DMS114 treated with DMSO at 0.1 percent for 48 hours (cell line): ENCODE measurements around the gene MRPS15.

Source experiments
- DNase-seq: peaks from one replicate; lab custom pipeline; 2025; ENCODE audit not compliant: unreplicated experiment; lab: John Stamatoyannopoulos, UW

Gene MRPS15

GRCh38 chr1:36463463-36463802, 751 bp downstream of the MRPS15 start:
- DNase-seq = no peak

- no peak for DNase-seq
Measured at GRCh38 chr1:36458910-36459309, 5.3 kb downstream of the MRPS15 start.

GRCh38 chr1:36457691-36458090, 6.5 kb downstream of the MRPS15 start:
- DNase-seq = no peak

- DNase-seq = no peak
Measured at GRCh38 chr1:36456391-36456928, 7.7 kb downstream of the MRPS15 start.

GRCh38 chr1:36455386-36455785, 8.8 kb downstream of the MRPS15 start:
- no peak for DNase-seq

- DNase-seq = no peak
Measured at GRCh38 chr1:36453600-36454388, 10.4 kb downstream of the MRPS15 start.

- no peak for DNase-seq
Measured at GRCh38 chr1:36453051-36453450, 11.1 kb downstream of the MRPS15 start.

- DNase-seq = no peak
Measured at GRCh38 chr1:36450919-36451305, 13.3 kb downstream of the MRPS15 start.

GRCh38 chr1:36450270-36450918, 13.8 kb downstream of the MRPS15 start, which contains the start of gene OSCP1:
TSS of gene OSCP1 (minus strand) at chr1:36450451. CDS start at chr1:36450369, 82 bp downstream.
- peak; percentile 97 for DNase-seq

- peak; percentile 15 for DNase-seq
Measured at GRCh38 chr1:36448530-36449056, 15.6 kb downstream of the MRPS15 start.

- no peak for DNase-seq
Measured at GRCh38 chr1:36447450-36447849, 16.7 kb downstream of the MRPS15 start.

GRCh38 chr1:36446746-36447145, 17.4 kb downstream of the MRPS15 start:
- no peak for DNase-seq

- peak; percentile 16 for DNase-seq
Measured at GRCh38 chr1:36446271-36446670, 17.9 kb downstream of the MRPS15 start.

GRCh38 chr1:36443297-36443696, 20.9 kb downstream of the MRPS15 start:
- no peak for DNase-seq

- no peak for DNase-seq
Measured at GRCh38 chr1:36442337-36442736, 21.8 kb downstream of the MRPS15 start.

- no peak for DNase-seq
Measured at GRCh38 chr1:36440646-36441045, 23.5 kb downstream of the MRPS15 start.

GRCh38 chr1:36440044-36440443, 24.1 kb downstream of the MRPS15 start:
- DNase-seq = no peak

GRCh38 chr1:36438715-36439114, 25.5 kb downstream of the MRPS15 start:
- DNase-seq = no peak

- DNase-seq = no peak
Measured at GRCh38 chr1:36436821-36437220, 27.4 kb downstream of the MRPS15 start.

- no peak for DNase-seq
Measured at GRCh38 chr1:36433102-36433501, 31.1 kb downstream of the MRPS15 start.

GRCh38 chr1:36432616-36433015, 31.6 kb downstream of the MRPS15 start:
- DNase-seq = no peak

GRCh38 chr1:36425791-36426190, 38.4 kb downstream of the MRPS15 start:
- DNase-seq = no peak
